HG03558 (cell line): ENCODE results near the gene TMEM131.

Source experiments
- ATAC-seq: cut with Tn5 transposase; IDR thresholded peaks from one replicate; pipeline ENCODE4 v1.9.1; 2021; ENCODE audit warnings: moderate number of reproducible peaks; ENCODE audit not compliant: unreplicated experiment; ENCODE audit errors: extremely low read depth

The TMEM131 gene

GRCh38 chr2:97747285-97747684 is 248.5 kb downstream of the TMEM131 start:
- no peak for ATAC-seq

GRCh38 chr2:97745474-97746174 is 250.1 kb downstream of the TMEM131 start:
- ATAC-seq, result no peak

GRCh38 chr2:97743913-97744312 is 251.8 kb downstream of the TMEM131 start:
- ATAC-seq, result no peak

DNA sequence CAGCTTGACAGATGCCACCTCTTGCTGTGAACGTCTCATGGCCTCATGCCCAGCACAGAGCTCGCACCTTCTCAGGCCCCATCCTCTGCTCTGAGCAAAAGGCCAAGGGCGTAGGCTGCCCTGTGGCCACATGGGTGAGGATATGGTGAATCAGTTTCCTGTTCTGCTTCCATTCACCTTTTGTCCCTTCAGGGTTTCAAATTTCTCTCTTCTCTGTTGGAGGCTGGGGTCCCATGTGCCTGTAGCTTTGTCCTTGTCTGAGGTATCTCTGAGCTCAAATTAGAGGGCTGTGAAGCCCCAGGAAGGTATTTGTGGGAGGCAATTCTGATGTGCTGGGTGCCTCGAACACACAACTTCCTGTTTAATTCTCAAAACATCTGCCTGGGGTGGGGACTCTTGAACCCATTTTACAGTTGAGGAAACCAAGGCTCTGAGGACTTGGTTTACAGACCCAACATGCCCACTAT is 253.3 kb downstream of the TMEM131 start:
- ATAC-seq, result no peak

- ATAC-seq, result no peak
Measured at GRCh38 chr2:97741686-97742085, 254.1 kb downstream of the TMEM131 start.

DNA sequence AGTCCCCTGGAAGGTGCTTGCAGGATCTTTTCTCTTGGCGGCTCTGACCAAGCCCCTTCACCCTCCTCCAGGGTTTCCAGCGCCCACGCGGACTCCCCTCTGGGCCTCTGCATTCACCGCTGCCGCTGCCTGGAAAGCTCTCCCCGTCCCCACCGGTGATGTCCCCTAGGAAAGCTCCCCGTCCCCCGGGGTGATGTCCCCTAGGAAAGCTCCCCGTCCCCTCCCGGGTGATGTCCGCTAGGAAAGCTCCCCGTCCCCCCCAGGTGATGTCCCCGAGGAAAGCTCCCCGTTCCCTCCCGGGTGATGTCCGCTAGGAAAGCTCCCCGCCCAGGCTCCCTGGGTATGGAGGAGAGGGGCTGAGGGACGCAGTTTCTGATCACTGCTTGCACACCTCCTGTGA is 254.5 kb downstream of the TMEM131 start:
- ATAC-seq, result no peak

- no peak for ATAC-seq
Measured at GRCh38 chr2:97740590-97741182, 255.1 kb downstream of the TMEM131 start.

- ATAC-seq, result no peak
Measured at GRCh38 chr2:97739893-97740245, 255.9 kb downstream of the TMEM131 start.

DNA sequence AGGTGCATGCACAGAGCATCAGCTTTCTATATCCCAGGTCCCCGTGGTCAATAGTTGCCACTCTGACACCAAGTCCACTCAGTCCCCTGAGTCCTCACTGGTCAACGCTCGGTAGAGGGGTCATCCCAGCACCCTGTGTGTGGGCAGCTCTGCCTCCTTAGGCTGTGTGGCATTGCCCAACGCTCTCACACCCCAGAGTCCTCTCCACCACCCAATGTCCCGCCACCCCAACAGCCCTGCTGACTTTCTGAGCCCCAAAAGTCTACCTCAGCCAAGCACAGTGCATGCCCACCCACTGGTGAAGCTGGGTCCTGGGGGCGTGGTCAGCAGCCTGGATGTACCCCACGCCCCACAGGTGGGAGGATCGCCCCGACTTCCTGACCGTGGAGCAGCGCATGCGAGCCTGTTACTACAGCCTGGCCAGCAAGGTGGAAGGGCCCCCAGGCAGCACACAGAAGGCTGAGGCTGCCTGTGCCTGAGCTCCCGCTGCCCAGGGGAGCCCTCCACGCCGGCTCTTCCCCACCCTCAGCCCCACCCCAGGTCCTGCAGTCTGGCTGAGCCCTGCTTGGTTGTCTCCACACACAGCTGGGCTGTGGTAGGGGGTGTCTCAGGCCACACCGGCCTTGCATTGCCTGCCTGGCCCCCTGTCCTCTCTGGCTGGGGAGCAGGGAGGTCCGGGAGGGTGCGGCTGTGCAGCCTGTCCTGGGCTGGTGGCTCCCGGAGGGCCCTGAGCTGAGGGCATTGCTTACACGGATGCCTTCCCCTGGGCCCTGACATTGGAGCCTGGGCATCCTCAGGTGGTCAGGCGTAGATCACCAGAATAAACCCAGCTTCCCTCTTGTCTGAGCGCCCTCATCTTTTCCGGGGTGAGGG is 256.5 kb downstream of the TMEM131 start:
- no peak for ATAC-seq

DNA sequence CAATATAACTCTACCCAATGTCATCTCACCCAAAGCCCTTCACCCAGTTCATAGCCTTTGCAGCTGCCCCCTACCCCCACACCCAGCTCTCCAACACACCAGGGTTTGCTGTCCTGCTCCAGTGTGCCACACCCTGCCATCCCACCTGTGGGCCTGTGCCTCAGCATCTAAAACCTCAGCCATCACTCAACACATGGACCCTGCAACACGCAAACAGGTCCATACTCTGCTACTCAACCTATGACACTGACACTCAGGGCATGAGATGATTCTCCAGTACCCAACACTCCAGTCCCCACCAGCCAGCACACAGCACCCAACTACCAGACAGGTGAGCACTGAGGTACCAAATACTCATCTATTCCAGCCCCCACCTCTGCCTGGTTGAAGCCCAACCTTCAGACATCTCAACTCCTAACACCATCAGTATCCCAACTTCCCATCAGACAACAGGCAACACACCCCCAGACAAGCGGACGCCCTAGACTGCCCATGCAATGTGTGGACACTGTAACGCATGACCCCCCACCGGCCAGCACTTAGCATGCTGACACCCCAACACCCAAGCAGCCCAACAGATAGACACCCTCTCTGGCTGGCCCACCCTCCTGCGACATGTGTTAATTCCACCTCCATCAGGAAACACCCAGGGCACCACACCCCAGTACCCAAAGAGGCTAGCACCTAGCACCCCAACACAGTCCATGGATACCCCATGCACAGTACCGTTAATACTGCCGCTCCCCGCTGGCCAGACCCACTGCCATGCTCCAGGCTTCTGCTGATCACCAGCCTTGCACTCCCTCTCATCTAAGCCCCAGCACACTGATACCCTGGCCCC is 257.3 kb downstream of the TMEM131 start:
- ATAC-seq, result no peak

- no peak for ATAC-seq
Measured at GRCh38 chr2:97737421-97738178, 258.1 kb downstream of the TMEM131 start.

GRCh38 chr2:97736608-97737330 is 259.0 kb downstream of the TMEM131 start:
- no peak for ATAC-seq

GRCh38 chr2:97736185-97736584 is 259.6 kb downstream of the TMEM131 start:
- no peak for ATAC-seq

- ATAC-seq, result no peak
Measured at GRCh38 chr2:97735161-97735561, 260.6 kb downstream of the TMEM131 start.

- ATAC-seq, result no peak
Measured at GRCh38 chr2:97734061-97735051, 261.4 kb downstream of the TMEM131 start.

- no peak for ATAC-seq
Measured at GRCh38 chr2:97733341-97734035, 262.3 kb downstream of the TMEM131 start.
